T-helper 1 cell (primary cell): ENCODE results near the gene COL13A1.

Source experiments
- DNase-seq, 5 donors: peaks; one replicate each; pipeline ENCODE4 v3.0.0-alpha.2; 2012 to 2020

The COL13A1 gene

GRCh38 chr10:69792341-69792740 lies 9.4 kb upstream of the COL13A1 start:
- no peak for DNase-seq

DNA sequence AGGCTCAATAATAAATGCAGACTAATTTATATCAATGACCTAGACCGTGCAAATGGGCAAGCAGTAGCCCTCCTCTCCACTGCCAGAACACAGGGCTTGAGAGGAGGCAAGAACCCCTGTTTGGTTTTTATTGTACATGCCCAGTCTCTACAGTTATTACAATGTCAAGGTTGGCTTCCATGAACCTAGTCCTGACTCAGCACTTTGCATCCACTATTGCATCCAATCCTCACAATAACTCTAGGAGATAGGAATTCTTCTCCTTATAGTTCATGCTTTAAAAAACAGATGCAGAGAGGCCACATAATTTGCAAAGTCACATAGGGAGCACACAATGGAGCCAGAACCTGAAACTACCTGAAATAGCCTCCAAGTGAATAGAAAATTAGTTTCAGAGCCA lies 7.0 kb upstream of the COL13A1 start:
- no peak for DNase-seq

GRCh38 chr10:69795242-69795934 lies 6.3 kb upstream of the COL13A1 start:
- no peak for DNase-seq

DNA sequence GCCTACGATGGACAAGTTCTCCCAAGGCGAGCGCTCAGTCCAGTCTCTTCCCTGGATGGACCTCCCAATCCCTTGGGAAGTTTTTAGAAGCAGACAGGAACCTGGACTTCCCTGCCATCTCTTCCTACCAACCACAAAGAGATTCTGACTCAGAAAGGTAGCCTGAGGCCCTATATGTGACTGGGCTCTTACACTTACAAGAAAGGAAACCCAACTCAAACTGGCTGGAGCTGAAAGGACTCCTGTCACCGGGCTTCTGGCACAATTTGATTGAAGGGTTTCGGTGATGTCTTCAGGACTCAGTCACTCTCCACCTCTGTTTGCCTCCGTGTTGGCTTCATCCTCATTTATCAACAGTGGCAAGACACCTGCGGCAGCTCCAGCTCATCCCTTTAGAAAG lies 3.7 kb upstream of the COL13A1 start:
- DNase-seq, result no peak

DNA sequence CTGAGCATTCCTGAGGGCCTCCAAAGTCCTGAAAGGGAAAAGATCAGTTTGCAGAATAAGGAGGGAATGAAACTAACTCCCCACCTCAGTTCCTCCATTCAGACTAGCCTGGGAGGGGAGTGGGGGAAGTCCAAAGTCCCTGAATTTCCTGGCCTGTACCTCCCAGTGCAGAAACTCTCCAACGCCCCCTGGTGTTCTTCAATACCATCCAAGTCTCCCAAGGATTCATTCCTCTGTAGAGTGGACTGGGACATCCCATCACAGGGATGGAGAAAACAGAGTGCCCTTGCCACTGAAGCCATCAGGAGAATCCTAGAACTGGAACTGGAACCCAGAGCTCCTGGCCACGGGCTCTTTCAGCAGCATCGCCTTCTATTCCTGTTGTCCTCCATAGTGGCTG lies 1.6 kb upstream of the COL13A1 start:
- no peak for DNase-seq

DNA sequence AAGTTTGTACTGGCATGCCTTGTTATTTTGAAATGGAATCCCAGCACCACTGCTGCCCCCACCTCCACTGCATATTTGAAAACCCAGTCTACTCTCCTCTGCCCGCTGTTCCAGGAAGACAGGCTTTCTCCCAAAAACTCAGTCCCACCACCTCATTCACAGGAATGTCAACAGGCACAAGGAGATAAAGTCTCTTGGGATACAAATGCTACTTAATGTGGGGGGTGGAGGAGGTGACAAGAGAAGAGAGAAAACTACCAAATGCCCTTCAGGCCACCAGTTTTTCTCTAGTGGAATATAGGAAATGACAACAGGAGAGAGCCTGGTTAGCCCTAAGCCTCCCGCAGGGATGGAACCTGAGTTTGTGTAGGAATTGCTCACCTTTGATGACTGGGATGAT lies 1.0 kb upstream of the COL13A1 start:
- no peak for DNase-seq

- peak in 1 of 5 donors; percentile 12 for DNase-seq
These were observed 642 bp upstream of the COL13A1 start for GRCh38 chr10:69801094-69801433.

GRCh38 chr10:69802424-69803161 lies 887 bp downstream of the COL13A1 start:
- DNase-seq, result no peak

DNA sequence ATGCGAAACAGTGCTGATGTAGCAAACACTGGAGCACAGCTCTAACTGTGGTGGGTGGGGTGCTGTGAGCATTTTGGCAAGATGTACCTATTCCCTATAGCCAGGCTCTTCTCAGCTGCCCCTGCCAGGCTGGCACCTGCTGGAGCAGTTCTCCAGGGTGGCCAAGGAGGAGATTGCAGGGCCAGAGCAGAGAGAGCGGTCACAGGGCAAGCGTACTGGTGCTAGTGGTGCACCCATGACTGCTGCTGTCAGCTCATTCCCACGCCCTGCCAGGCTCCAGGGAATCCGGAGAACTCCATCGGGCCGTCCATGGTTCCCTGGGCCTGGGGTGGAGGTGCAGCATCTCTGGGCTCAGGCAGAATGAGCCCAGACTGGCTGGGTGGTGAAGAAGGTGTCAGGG lies 2.1 kb downstream of the COL13A1 start:
- no peak for DNase-seq

- DNase-seq, result no peak
These were observed 3.1 kb downstream of the COL13A1 start for GRCh38 chr10:69804775-69805174.

DNA sequence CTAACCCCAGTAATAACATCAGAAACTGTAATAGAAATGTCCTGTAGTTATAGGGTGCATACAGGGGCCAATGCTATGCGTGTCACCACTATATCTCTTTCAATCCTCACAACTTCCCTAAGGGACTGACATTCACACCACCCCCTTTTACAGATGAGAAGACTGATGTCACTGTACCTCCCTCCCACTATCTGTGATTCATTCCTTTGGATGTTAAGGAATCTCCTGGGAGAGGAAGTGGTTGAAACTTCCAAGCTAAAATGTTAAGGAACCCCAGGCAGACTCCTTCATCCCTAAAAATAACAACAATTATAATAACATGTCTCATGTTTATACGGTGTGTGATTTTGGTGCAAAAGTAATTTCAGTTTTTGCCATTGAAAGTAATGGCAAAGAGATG lies 5.4 kb downstream of the COL13A1 start:
- DNase-seq, result no peak

- DNase-seq, result no peak
These were observed 6.0 kb downstream of the COL13A1 start for GRCh38 chr10:69807696-69808095.

DNA sequence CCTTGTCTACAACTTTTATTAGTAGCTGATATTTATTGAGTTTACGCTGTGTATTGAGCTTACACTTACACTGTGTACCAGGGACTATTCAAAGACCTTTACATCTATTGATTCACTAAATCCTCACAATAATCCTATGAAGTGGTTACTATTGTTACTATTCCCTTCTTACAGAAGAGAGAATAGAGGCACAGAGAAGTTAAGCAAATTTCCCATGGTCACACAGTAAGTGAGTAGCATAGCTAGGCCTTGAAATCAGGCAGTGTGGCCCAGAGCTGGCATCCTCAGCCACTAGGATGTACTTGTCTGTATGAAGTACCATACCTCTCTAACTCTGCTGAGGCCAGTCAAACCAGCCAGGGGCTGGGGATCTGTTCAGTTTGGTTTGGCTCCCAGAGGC lies 7.6 kb downstream of the COL13A1 start:
- no peak for DNase-seq

GRCh38 chr10:69810097-69810496 lies 8.4 kb downstream of the COL13A1 start:
- DNase-seq, result no peak

DNA sequence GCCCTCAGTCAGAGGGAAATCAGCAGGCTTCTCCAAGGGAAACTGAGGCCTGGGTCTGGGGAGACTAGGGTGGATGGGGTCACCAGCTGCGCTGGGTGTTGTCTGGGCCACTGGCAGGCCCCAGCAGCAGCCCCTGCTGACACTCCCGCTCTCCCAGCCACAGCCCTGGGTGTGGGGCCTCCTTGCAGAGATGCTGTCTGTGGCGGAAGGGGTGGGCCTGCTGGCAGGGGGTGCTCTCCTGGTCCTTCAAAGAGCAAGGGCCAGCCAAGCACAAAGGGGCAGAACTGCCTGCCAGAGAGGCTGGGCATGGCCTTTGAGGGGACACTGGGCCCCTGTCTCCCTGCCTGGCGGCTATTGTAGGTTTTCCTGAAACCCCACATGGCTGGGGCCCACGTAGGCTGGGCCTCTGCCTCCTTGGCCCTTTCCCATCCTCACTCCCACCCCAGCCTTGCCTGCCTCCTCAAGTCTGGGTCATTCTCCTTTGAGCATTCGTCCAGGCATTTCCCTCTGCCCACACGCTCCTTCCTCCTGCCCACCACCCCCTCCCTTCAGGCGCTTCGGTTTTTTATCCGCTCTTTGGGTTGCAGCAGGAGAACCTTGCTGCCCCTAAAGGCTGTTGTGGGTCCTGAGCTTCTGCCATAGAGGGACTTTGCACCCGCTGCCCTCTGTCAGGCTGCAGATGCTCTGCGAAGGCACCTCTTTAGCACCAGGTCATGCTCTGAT lies 9.1 kb downstream of the COL13A1 start:
- DNase-seq, result no peak

DNA sequence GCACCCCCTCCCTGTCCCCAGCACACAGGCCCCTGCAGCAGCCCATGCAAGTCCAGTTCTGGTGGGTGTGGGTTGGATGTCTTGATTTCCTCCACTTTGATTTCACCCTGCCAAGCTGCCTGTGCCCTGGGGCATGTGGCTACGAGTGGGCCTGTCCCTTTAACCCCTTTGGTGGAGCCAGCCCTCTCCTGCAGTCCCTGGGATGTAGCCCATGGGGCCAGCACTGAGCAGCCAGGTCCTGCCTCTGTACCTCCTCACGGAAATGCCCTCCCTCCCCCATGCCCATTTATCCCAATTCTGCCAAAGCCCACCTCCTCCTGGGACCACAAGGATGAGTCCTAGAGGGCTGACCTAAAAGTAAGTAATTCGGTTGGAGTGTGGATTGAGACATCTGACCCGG lies 11.9 kb downstream of the COL13A1 start:
- no peak for DNase-seq

DNA sequence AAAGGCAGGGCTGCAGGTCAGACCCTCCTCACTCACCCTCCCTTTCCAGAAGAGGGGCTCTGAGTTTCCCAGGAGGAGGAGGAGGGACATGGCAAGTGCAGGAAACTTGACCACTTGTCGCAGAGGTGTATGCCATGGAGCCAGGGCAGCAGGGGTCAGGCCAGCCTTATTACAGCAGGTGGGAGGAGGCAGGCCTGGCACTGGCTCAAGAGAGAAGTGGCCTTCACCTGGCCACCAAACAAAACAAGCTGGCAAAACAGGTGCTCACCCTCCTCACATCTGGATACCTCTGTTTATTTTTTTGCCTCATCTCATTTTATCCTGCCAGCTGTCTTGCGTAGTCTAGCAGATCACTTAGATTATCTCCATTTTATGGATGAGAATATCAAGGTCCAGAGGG lies 12.5 kb downstream of the COL13A1 start:
- no peak for DNase-seq

GRCh38 chr10:69815104-69815503 lies 13.4 kb downstream of the COL13A1 start:
- no peak for DNase-seq

- no peak for DNase-seq
These were observed 14.8 kb downstream of the COL13A1 start for GRCh38 chr10:69816521-69816920.

GRCh38 chr10:69817078-69817581 lies 15.4 kb downstream of the COL13A1 start:
- no peak for DNase-seq

DNA sequence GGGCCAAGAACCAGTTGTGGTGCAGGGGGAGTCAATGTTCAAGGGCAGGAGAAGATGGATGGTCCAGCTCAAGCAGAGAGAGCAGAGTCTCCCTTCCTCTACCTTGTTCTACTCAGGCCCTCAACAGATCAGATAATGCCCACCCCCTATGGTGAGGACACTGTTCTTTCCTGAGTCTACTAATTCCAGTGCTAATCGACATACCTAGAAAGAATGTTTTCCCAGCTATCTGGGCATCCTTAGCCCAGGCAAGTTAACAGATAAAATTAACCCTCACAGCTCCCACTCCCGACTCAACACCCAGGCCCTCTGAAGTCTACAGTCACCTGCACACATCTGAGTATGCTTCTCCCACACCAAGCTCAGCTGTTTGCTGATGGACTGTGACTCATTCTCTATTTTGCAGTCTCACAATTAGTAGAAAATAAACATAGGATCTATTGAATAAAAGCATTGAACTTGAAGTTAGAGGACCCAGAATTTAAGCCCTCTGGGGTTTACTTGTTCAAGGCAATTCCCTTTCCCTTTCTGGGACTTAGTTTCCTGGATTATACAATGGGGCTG lies 17.1 kb downstream of the COL13A1 start:
- DNase-seq, result no peak

GRCh38 chr10:69819716-69820506 lies 18.2 kb downstream of the COL13A1 start:
- DNase-seq, result no peak

DNA sequence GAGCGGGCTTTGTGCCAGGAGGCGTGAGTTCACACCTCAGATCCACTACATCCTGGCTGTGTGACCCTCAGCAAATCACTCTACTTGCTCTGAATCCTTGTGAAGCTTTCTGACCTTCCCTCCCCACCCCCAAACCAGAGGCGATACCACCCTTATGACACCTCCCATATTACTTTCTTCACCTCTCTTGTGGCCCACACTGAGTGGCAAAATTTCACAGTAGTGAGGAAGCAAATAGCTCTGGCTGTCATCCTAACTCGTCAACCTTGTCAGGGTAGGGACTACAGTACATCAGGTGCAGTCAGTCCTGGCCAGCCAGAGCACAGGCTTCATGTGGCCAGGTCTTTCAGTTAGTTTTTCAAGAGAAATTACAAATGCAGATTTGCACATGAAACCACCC lies 19.1 kb downstream of the COL13A1 start:
- DNase-seq, result no peak
